ENCODE data around the gene NDUFAB1. TPM values are rescaled to one million over a fixed set of nuclear protein-coding genes. Genes with fewer than 3 reads are reported as not detected.
"Not testable (repeated sequence)": the region's sequence is repeated elsewhere in the genome, so short reads cannot be mapped to it uniquely, and the experiment has no call there.

Gene NDUFAB1
- 155 and 164 TPM in 2 replicates for total RNA-seq

GRCh38 chr16:23595951-23596720 is at the start of gene NDUFAB1:
Gene NDUFAB1 (minus strand): TSS chr16:23596316. CDS start chr16:23596290, 26 bp downstream.
- peak; percentile 91 to 93 for DNase-seq (ENCODE audit: low read depth in 2 of 2)

- peak; percentile 1 to 10 for DNase-seq (ENCODE audit: low read depth in 2 of 2)
Measured at GRCh38 chr16:23642246-23642774, 46.2 kb upstream of the NDUFAB1 start.

- peak; percentile 94 to 96 for DNase-seq (ENCODE audit: low read depth in 2 of 2)
Measured at GRCh38 chr16:23640931-23641765, 45.0 kb upstream of the NDUFAB1 start, which contains the start of the genes DCTN5 and PALB2. Gene DCTN5 (plus strand): TSS chr16:23641466. CDS start chr16:23641543, 77 bp downstream. Gene PALB2 (minus strand): TSS chr16:23641310. CDS start chr16:23641157, 153 bp downstream.

GRCh38 chr16:23640615-23640930 is 44.5 kb upstream of the NDUFAB1 start:
- peak in 1 of 2 donors; percentile 3 for DNase-seq (ENCODE audit: low read depth in 2 of 2)

GRCh38 chr16:23635958-23636357 is 39.8 kb upstream of the NDUFAB1 start:
- no peak for DNase-seq (ENCODE audit: low read depth in 2 of 2)

- no peak for DNase-seq (ENCODE audit: low read depth in 2 of 2)
Measured at GRCh38 chr16:23634461-23635036, 38.4 kb upstream of the NDUFAB1 start.

- not testable (repeated sequence) for DNase-seq (ENCODE audit: low read depth in 2 of 2)
Measured at GRCh38 chr16:23631874-23632273, 35.8 kb upstream of the NDUFAB1 start.

- DNase-seq (ENCODE audit: low read depth in 2 of 2) = no peak
Measured at GRCh38 chr16:23629516-23629915, 33.4 kb upstream of the NDUFAB1 start.

- no peak for DNase-seq (ENCODE audit: low read depth in 2 of 2)
Measured at GRCh38 chr16:23624092-23624491, 28.0 kb upstream of the NDUFAB1 start.

- DNase-seq (ENCODE audit: low read depth in 2 of 2) = peak in 1 of 2 donors; percentile 14
Measured at GRCh38 chr16:23615805-23616204, 19.7 kb upstream of the NDUFAB1 start.

- DNase-seq (ENCODE audit: low read depth in 2 of 2) = no peak
Measured at GRCh38 chr16:23611936-23612335, 15.8 kb upstream of the NDUFAB1 start.

- not testable (repeated sequence) for DNase-seq (ENCODE audit: low read depth in 2 of 2)
Measured at GRCh38 chr16:23610905-23611304, 14.8 kb upstream of the NDUFAB1 start.

- no peak for DNase-seq (ENCODE audit: low read depth in 2 of 2)
Measured at GRCh38 chr16:23609929-23610328, 13.8 kb upstream of the NDUFAB1 start.

- DNase-seq (ENCODE audit: low read depth in 2 of 2) = peak; percentile 90 to 94
Measured at GRCh38 chr16:23608194-23608593, 12.1 kb upstream of the NDUFAB1 start.

- peak; percentile 24 to 54 for DNase-seq (ENCODE audit: low read depth in 2 of 2)
Measured at GRCh38 chr16:23607726-23608125, 11.6 kb upstream of the NDUFAB1 start.

- DNase-seq (ENCODE audit: low read depth in 2 of 2) = peak; percentile 25 to 70
Measured at GRCh38 chr16:23597003-23597756, 1.1 kb upstream of the NDUFAB1 start.

GRCh38 chr16:23595246-23595950 is 718 bp downstream of the NDUFAB1 start:
- peak; percentile 21 to 35 for DNase-seq (ENCODE audit: low read depth in 2 of 2)

GRCh38 chr16:23594186-23594585 is 1.9 kb downstream of the NDUFAB1 start:
- DNase-seq (ENCODE audit: low read depth in 2 of 2) = no peak

- DNase-seq (ENCODE audit: low read depth in 2 of 2) = no peak
Measured at GRCh38 chr16:23590181-23590580, 5.9 kb downstream of the NDUFAB1 start.

GRCh38 chr16:23587726-23588125 is 8.4 kb downstream of the NDUFAB1 start:
- DNase-seq (ENCODE audit: low read depth in 2 of 2) = peak; percentile 60 to 64
